Measurements from ENCODE around the gene PXMP4.

DNA sequence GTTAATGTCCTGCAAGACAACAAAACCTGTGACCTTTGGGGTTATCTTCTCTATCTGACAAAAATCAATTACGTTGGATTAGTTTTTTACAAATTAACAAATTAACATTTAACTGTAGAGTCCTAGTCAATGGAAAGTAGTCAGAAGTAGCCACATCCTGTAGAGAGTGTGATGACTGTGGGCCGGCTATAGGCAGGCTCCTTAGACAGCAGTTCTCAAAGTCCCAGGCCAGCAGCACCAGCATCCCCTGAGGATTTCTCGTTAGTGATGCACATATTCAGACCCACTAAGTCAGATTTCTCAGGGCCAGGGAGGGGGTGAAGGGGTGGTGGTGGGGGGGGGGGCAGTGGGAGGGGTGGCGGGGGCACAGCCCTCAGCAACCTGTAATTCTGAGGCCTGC lies 48.9 kb upstream of the PXMP4 start:
- no peak for TF ChIP-seq EZH2 (IDR thresholded peaks at IDR 0.05)
- TF ChIP-seq, protein P1, sequence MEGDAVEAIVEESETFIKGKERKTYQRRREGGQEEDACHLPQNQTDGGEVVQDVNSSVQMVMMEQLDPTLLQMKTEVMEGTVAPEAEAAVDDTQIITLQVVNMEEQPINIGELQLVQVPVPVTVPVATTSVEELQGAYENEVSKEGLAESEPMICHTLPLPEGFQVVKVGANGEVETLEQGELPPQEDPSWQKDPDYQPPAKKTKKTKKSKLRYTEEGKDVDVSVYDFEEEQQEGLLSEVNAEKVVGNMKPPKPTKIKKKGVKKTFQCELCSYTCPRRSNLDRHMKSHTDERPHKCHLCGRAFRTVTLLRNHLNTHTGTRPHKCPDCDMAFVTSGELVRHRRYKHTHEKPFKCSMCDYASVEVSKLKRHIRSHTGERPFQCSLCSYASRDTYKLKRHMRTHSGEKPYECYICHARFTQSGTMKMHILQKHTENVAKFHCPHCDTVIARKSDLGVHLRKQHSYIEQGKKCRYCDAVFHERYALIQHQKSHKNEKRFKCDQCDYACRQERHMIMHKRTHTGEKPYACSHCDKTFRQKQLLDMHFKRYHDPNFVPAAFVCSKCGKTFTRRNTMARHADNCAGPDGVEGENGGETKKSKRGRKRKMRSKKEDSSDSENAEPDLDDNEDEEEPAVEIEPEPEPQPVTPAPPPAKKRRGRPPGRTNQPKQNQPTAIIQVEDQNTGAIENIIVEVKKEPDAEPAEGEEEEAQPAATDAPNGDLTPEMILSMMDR (IDR thresholded peaks at IDR 0.05) = no peak

All from neural progenitor cell (in vitro differentiated cells).